ENCODE measurements around the gene EPS8L3. TPM values are rescaled to one million over a fixed set of nuclear protein-coding genes. Genes with fewer than 3 reads are reported as not detected.
"Not testable (repeated sequence)": the region's sequence is repeated elsewhere in the genome, so short reads cannot be mapped to it uniquely, and the experiment has no call there.

The EPS8L3 gene, protein sequence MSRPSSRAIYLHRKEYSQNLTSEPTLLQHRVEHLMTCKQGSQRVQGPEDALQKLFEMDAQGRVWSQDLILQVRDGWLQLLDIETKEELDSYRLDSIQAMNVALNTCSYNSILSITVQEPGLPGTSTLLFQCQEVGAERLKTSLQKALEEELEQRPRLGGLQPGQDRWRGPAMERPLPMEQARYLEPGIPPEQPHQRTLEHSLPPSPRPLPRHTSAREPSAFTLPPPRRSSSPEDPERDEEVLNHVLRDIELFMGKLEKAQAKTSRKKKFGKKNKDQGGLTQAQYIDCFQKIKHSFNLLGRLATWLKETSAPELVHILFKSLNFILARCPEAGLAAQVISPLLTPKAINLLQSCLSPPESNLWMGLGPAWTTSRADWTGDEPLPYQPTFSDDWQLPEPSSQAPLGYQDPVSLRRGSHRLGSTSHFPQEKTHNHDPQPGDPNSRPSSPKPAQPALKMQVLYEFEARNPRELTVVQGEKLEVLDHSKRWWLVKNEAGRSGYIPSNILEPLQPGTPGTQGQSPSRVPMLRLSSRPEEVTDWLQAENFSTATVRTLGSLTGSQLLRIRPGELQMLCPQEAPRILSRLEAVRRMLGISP
- polyA plus RNA-seq (ENCODE audit: insufficient read length in 12 of 12): 10 to 100 TPM in 1 of 12 donors, under 1 TPM in 3, not detected in 8; 0.05 to 15.0 (median 0.31) TPM
- long read RNA-seq, donor 1, transcript EPS8L3-210 (3 exons, 449 nt): major isoform, 5 of 30 reads
- long read RNA-seq, donor 1, partial matches to known transcripts: 16 of 30 reads
- long read RNA-seq, donor 1, other reads (novel, unspliced or antisense): 0 of 30 reads
- long read RNA-seq, donor 2: 0 reads
- long read RNA-seq, donor 3: 0 reads
- long read RNA-seq, donor 4: 0 reads
- long read RNA-seq, donor 5: 0 reads
- long read RNA-seq, donor 6: 0 reads
- long read RNA-seq, donor 7: 0 reads
- long read RNA-seq, donor 8: 0 reads
- long read RNA-seq, donor 9: 0 reads
- long read RNA-seq, donor 10: 0 reads
- long read RNA-seq, donor 11: 0 reads

DNA sequence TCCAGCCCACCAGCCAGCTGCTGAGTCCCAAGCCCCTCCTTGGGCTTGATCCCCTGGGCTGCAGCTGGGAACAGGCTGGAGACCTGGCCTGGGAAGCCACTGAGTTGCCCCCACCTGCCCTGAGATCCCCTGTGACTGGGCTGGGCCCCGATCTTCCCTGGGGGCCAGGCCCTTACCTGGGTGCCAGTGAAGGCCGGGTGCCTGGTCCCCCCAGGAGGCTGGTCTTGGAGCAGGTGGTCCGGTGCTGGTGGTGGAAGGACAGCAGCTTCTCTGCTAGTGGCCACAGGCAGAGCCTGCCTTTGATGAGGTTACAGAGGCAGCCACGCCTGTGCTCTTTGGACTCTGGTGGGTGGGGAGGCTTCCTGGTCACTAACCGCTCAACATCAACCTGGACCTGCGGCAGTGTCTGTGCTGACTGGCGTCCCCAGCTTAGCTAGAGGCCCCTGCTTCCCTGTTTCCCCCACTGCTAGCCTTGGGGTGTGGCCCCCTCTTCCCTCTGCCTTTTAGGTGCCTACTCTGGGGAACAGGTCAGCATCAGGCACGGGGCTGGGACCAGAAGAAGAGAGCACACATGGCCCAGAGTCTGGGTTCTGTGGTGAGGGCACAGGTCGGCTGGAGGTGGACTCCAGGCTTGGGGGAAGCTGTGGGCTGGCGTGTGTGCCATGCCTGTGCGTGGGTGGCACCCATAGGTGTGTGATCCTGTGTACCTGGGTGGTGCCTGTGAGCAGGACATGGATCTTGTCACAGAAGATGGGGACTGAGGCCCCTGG, at the start of gene EPS8L3:
Gene EPS8L3 (minus strand): TSS at position 278 of the 770 bp plus-strand sequence. CDS start 2,174 bp downstream, outside the sequence.
- DNase-seq: no peak

DNA sequence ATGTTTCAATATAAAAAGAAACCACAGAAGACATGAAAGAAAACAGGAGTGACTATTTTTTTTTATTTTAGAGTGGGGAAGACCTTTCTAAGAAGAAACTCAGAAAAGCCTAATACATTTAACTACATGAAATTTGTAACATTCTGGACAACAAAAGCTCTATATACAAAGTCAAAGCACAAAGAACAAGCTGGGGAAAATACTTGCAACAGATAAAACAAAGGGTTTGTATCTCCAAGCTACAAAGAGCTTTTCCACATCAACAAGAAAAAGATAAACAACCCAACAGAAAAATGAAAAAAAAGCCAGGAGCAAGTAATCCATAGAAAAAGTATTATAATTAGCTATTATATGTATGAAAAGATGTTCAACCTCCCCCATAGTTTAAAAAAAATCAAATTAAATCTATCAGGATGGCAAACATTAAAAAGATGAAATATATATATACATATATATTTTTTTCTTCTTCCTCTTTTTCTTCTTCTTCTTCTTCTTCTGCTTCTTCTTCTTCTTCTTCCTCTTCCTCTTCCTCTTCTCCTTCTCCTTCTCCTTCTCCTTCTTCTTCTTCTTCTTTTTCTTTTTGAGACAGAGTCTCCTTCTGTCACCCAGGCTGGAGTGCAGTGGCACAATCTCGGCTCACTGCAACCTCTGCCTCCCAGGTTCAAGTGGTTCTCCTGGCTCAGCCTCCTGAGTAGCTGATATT, 49.1 kb upstream of the EPS8L3 start:
- DNase-seq: no peak

DNA sequence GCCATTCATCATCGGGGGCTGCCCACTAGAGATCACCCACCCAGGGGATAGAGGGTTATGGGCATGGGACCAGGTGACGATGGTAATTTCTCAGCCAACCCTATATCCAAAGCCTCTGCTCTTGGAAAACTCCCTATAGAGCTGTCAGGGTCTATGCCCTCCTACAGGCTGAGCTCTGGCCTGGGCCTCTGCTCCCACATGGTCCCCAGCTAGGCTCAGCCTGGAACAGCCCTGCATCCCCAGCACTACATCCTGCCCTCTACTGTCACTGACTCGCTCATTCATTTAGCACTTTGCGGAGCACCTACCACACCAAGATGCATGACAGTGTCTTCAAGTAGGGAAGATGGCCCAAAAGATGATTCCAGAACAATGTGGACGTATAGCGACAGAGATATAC, 45.0 kb upstream of the EPS8L3 start:
- DNase-seq: no peak

DNA sequence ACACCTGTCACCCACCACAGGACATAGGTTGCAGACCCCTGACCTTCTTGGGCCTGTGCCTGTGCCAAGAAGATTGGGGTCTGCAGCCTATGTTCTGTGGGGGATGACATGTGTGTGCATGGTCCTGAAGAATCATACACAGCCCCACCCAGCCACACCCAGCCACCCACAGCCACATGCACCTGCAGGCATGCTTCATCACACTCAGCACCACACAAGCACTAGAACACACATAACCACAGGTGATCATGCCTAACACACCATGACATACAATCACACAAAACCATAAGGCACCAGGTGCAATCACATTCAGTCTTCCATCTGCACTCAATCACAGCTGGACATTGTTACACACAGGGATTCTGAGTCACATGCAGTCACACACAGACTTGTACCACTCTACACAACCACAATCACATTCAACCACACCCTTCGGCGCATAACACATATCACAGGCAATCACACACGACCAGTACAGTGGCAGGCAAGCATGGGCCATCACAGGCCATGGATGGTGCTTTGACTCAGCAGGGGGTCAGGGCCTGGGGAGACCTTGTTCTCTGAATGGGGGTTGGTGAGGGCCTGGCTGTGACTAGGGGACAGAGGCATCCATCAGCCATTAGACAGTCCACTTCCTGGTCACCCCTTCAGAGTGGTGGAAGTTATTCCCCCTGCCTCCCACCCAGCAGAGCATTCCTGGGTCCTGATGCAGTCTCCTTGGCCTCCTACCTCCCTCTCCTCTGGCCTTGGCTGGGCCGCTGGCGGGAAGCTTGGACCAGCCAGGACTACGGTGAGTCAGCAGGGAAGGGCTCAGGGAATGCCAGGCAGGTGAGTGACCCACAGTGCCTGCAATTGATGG, 44.3 kb upstream of the EPS8L3 start:
- DNase-seq: no peak

DNA sequence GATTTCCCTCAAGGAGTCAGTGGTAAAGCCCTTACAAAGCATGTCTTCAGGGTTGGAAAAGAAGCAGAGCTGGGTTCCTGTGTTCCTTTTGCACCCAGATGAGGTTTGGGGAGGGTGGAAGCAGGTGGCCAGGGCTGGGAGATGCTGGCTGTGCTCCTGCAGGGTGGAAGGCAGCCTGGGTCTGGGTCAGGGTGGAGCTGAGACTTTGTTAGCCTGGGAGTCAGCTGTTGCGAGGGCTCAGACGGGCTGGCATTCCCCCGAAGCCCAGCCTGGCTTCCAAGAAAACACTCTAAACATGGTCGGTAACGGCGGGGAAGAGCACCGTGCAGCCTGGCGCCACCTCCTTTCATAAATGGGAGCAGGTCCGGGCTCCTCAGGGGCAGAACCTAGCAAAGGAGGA, 43.7 kb upstream of the EPS8L3 start:
- DNase-seq: no peak

DNA sequence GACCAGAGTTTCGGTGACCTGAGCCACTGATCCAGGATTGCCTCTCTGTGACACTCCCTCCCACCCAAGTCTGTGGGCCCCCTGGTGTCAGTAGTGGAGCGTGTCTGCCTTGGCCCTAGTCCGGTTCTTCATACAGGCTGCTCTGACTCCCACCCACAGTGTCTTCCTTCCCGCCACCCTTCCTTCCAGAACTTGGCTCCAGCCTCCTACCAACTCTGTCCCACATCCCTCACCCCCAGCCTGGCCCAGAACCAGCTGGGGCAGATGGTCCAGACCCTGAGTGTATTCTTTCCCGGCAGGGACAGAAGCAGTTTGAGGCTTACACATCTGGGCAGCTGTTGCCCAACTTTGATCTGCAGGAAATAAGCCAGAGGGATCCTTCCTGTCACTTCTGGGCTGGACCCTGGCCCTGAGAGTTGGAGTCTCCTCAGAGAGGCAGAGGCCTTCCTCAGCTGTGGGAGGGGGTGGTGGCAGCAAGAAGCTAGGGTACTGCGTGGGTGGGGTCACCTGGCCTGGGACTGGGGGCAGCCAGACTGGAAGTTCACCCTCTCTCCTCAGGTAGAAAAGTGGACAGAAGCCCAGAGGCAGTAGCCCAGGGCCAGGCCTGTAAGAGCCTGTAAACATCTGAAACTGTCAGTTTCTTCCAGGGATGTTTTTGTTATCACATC, 43.1 kb upstream of the EPS8L3 start:
- DNase-seq: no peak

DNA sequence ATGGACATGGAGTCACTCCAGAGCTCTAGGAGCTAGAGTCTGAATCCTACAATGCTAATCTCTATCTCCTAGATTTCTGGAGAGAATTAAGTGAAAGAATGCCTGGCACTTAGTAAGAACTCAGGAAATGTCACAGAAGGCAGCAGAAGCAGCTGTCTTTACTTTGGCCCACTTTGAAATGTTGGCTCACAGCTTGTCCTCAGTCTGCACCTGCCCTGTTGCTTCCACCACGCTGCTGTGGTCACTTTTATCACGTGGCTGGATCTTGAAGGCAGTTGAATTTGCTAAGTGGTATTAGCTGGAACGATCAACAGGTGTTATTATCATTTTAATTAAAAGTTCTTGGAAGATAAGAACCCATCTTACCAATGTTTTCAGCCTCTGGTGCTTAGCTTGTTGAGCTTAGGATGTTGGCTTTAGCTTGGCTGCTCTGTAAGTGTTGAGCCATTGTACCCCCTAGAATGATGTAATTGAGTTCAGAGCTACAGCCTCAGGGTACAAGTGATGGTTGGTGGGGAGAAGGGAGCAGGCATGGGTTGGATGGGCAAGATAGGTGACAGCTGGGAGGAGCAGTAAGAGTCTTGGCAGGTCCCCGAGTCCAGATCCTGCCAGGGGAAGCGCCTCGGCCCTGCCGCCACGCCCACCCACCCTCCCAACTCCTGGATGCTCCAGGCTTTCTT, 41.9 kb upstream of the EPS8L3 start:
- DNase-seq: no peak

DNA sequence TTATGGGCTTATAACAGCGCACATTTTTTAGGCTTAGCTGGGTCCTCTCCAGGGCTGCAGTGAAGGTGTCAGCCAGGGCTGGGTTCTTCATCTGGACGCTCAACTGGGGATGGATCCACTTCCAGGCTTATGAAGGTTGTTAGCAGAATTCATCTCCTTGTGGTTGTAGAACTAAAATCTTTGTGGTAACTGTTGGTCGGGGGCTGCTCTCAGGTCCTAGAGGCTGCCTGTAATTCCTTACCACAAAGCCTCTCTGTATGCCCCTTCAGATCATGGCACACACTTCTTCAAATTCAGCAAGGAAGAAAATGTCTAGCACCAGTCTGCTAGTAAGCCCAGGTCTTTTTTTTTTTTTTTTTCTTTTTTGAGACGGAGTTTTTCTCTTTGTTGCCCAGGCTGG, 40.9 kb upstream of the EPS8L3 start:
- DNase-seq: no peak

DNA sequence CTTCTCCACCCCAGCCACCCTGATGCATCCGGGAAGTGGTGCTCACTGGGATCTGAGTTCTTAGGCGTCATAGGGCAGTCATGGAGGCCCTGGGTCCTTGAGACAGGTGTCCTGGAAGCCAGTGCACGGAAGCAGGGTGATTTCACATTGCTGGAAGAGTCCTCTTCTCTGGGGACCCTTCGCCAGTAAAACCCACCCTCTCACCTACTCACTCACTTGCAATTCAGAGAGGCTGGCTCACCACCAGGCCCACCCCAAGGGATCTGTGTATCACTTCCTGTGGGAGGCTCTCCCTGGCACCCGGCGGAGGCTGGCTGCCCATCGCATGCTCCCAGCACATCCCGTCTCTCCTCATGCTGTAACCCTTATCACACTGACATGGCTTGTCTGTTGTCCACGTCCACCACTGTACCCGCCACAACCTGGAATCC, 40.2 kb upstream of the EPS8L3 start:
- DNase-seq: no peak

DNA sequence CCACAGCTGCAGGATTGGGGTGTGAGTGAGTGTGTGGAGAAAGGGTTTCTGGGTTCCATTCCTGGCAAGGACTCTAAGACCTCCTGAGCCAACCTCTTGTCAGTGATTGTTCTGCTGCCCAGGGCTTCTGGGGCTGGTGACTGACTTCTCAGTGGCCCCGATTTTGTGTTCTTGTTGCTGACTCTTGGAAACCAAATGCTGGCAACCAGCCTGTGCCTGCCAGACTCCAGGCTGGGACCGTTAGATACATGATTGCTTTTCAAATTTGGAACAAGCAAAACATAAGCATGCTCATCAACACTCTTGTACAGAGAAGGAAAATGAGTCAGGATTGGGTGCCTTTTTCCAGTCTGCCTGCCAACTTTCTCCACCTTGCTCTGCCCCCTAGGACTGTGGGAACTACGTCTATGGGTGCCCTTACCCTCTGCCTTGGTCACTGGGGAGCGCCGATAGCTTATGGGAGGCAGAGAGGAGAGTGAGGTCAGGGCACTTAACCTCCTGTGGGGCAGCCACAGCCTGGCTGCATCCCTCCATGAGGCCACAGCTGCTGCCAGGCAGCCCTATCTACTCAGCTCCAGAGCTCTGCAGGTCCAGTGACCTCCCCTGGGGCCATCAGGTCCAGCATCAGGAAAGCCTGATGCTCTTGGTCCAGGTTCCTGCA, 39.3 kb upstream of the EPS8L3 start:
- no peak for DNase-seq

DNA sequence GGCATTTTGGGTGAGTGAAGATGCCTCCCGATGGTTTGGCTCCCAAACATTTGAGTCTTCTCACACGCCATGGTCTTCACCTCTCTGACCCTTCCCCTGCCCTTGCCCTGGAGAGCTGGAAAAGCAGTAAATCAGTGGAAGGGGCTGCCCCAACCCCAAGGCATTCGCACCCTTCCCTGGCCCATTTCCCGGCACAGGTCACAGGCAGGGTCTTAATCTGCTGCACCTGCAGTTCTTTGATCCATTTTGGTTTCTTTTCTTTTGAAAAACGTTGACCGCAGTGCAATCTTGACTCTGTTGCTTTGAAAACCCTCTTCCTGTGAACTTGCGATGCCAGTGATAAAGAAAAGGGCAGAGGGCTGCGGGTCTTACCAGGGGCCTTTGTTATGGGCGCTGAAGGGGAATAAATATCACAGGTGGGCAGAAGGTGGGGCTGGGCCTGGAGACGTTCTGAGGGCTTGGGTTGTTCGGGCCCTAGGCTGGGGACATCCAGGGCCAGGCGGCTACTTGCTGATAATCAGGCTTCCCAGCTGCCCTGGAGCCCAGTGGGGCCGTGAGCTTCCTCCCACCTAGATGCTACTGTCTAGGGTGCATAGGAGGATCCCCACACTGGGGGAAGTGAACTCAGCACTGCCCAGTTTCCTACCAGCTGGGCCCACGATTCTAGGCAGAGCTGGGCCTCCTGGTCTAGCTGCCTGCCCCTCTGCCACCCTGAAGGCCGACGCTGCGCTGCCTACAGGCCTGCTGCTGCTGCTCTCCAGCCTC, 38.6 kb upstream of the EPS8L3 start:
- DNase-seq: no peak

DNA sequence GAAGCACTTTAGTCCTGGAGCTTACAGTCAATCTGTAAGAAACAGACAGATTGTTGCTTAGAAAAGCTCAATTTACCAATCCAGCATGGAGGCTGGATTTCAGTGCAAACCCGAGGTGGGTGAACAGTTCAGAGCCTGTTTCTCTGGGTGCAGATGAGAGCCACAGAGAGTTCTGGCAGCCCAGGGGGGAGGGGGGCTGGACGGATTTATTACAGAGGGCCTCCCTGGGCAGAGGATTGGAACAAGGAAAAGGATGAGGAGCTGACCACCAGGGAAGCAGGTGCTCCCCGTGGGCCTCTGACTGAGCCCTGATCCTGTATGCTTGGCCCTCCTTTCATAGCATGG, 38.0 kb upstream of the EPS8L3 start:
- no peak for DNase-seq

DNA sequence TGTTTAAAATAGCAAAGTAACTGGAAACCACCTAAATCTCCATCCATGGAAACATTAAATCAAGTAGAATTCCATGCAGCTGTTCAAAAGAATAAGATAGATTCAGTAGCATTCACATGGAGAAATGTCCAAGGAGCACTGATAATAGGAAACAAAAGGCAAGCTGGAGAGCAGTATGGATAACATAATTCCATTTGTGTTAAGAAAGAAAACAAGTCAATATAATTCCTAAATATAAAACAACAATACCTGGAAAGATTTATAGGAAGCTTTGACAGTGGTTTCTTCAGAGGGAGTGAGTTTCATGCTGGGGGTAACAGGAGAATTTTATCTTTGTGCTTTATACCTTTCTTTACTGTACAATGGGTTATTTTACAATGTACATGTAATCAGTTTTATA, 36.6 kb upstream of the EPS8L3 start:
- no peak for DNase-seq

DNA sequence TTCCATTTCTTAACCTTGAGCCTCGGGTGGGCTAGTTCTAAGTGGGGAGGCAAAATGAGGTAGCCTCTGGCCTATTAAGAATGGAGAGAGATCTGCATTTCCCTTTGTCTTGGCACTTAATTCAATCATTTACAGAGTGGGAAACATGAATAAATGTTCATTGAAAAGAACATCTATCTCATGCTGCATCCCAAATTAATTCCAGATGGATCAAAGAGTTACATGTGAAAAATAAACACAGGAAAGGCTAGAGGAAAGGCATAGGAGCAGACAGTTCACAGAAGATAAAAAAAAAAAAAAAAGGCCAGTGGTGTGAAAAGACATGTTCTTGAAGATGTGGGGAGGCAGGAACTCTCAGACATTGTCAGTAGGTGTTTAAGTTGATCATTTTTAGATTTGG, 35.7 kb upstream of the EPS8L3 start:
- no peak for DNase-seq

DNA sequence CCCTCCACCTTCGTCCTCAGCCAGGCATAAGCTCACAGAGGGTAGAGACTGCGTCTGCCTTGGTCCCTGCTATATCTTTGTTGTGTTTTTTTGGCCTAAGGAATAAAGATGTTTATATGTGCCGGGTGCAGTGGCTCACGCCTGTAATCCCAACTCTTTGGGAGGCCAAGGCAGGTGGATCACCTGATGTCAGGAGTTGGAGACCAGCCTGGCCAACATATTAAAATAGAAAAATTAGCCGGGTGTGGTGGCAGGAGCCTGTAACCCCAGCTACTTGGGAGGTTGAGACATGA, 33.5 kb upstream of the EPS8L3 start:
- not testable (repeated sequence) for DNase-seq

DNA sequence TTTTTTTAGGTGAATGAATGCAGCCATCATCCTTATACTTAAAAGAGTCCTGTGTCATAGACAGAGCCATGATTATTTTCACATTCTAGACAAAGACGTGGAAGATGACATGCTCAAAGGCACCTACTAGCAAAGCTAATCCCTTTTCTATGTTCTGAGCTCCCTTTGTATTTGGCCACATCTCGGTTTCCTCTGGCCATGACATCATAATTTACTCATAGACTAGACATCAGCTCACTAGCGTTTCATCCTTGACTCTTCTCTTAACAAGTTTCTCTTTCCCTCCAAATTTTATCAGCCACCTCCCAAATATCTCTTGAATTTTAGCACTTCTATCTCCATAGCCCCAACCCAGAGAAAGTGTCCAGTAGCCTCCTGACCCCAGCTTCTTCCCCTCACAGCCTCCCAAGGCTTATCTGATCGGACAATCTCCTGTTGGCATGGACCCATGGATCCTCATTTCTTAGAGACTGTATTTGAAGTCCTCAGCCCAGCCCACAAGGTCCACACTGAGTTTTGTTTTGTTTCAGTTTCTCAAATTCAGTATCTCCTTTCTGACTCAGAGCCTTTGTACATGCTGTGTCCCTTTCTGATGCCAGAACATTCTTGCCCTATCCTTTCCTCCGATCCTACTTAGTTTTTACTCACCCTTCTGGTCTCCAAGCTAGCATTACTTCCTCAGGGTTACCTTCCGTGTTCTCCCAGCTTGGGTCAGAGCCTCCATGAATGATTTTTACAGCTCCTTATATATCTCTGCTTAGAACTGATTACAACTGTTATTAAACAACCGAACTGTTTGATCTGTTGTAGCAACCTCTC, 33.0 kb upstream of the EPS8L3 start:
- DNase-seq: no peak

Data from muscle of arm (tissue), 14 donors.